Osteocyte (in vitro differentiated cells): ENCODE results near the gene RASAL1. TPM values are rescaled to one million over a fixed set of nuclear protein-coding genes. Genes with fewer than 3 reads are reported as not detected.

Experiments
- DNase-seq: peaks from one replicate; pipeline ENCODE4 v3.0.0; 2021; ENCODE audit warnings: mixed read lengths; ENCODE audit not compliant: unreplicated experiment; ENCODE audit errors: extremely low spot score
- H3K27ac Mint-ChIP-seq: one replicate; pipeline ENCODE4 v1.8.0; 2021; ENCODE audit warnings: mild to moderate bottlenecking, mixed read lengths; ENCODE audit not compliant: unreplicated experiment
- H3K27me3 Mint-ChIP-seq: one replicate; pipeline ENCODE4 v1.8.0; 2021; ENCODE audit warnings: mixed read lengths; ENCODE audit not compliant: unreplicated experiment
- H3K36me3 Mint-ChIP-seq: one replicate; pipeline ENCODE4 v1.8.0; 2021; ENCODE audit warnings: mixed read lengths; ENCODE audit not compliant: unreplicated experiment
- H3K4me1 Mint-ChIP-seq: one replicate; pipeline ENCODE4 v1.8.0; 2021; ENCODE audit warnings: mixed read lengths; ENCODE audit not compliant: unreplicated experiment
- H3K4me3 Mint-ChIP-seq: one replicate; pipeline ENCODE4 v1.8.0; 2021; ENCODE audit warnings: mild to moderate bottlenecking, moderate library complexity, mixed read lengths; ENCODE audit not compliant: unreplicated experiment
- H3K9me3 Mint-ChIP-seq: one replicate; pipeline ENCODE4 v1.8.0; 2021; ENCODE audit warnings: mixed read lengths; ENCODE audit not compliant: unreplicated experiment
- total RNA-seq: library from RNA; stranded (reverse); gene quantifications from 2 replicates; pipeline ENCODE4 v1.2.1, GENCODE V29; 2021
- TF ChIP-seq, protein P1 (sequence below): fragments of 200-600 bp; sonication (generic); IDR thresholded peaks from 2 replicates; pipeline ENCODE4 v1.5.0; 2021; ENCODE audit warnings: antibody characterized with exemption, mild to moderate bottlenecking, moderate library complexity

RASAL1 gene
- total RNA-seq, 1 donor from 2014 or later: not detected

DNA sequence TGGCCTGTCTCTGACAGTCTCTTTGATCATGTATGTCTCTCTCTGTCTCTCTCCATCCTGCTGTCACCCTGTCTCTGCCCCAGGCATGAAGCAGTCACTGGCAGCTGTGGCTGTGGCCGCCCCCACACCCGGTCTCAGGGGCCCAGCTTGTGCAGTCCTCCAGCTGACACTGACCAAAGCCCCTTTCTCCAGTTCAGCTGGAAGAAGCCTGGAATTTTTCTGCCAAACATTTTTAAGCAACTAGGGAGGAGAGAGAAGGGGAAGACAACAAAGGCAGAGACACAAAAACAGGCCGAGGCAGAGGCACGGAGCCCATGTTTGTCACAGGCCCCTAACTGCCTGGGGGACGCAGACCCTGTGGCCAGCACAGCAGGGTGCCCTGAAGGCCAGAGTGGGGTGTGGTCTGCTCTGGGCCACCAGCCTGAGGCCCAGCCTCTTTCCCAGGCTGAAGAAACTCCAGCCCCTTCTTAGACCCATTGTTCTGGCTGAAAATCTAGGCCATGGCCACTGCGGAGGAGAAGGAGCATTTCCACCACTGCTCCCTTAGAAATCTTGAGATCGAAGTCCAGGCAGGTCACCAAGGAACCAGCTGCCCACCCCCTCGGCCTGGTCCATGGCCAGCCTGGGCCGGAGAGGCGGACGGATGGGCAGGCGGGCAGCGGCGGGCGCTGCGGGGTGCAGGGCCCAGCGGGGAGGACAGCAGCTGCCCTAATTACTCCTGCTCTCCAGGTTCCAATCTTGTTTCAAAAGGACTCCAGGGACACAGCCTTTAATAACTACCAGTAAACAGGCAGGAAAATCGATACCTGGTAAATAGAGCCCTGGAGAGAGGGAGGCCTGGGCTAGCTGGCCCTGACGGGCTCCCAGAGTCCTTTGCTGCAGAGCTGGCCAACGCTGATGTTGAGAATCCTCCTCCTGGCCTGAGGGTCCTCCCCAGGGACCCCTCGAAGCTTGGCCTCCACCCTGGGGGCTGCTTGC lies 64.1 kb downstream of the RASAL1 start:
- H3K4me3 Mint-ChIP-seq: no peak overlapping the region

DNA sequence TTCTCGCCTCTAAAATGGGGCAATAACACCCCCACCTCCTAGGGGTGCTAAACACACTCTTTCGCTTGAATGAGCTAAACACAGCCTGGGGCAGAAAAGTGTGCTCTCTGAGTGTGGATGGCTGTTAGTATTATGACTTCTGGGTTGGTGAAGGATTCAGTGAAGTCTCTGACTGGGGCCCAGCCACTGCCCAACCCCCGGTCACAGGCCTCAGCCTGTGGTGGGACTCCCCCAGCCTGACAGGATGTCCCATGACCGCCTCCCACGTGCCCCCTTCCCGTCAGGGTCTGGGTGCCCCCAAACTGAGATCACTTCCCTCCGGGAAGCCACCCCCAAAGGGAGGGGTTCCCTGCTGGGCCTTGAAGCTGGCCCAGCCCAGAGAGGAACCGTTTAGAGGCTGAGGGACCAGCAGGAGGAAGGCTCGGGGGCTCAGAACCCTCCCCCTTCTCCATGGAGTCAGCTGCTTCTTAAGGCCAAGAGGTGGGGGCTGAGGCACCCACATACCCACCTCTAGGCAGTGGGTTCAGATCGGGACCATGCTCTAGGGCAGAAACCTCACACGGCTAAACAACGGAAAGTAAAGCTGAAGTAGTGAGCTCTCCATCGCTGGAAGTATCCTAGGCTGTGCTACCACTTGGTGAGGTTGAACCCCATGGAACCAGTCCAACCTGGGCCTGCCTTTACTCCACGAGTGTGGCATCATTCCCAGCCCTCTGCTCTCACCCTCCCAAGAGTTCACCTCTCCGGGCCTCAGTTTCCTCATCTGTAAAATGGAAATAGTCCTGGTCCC lies 65.2 kb downstream of the RASAL1 start:
- no peaks in the 10 kb centered on the region for H3K36me3 Mint-ChIP-seq
- TF ChIP-seq, protein P1, sequence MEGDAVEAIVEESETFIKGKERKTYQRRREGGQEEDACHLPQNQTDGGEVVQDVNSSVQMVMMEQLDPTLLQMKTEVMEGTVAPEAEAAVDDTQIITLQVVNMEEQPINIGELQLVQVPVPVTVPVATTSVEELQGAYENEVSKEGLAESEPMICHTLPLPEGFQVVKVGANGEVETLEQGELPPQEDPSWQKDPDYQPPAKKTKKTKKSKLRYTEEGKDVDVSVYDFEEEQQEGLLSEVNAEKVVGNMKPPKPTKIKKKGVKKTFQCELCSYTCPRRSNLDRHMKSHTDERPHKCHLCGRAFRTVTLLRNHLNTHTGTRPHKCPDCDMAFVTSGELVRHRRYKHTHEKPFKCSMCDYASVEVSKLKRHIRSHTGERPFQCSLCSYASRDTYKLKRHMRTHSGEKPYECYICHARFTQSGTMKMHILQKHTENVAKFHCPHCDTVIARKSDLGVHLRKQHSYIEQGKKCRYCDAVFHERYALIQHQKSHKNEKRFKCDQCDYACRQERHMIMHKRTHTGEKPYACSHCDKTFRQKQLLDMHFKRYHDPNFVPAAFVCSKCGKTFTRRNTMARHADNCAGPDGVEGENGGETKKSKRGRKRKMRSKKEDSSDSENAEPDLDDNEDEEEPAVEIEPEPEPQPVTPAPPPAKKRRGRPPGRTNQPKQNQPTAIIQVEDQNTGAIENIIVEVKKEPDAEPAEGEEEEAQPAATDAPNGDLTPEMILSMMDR: no peak
- H3K4me3 Mint-ChIP-seq: no peak overlapping the region
- H3K9me3 Mint-ChIP-seq: no peaks in the 10 kb centered on the region
- no peak for DNase-seq
- H3K27me3 Mint-ChIP-seq: peaks cover 18% of the 10 kb centered on the region
- H3K4me1 Mint-ChIP-seq: peaks cover 1% of the 10 kb centered on the region
- no peak overlapping the region for H3K27ac Mint-ChIP-seq

More for the DNA sequence above, 64.1 kb downstream of the RASAL1 start:
- DNase-seq: no peak
- H3K36me3 Mint-ChIP-seq: no peaks in the 10 kb centered on the region
- peaks cover 1% of the 10 kb centered on the region for H3K4me1 Mint-ChIP-seq
- H3K9me3 Mint-ChIP-seq: no peaks in the 10 kb centered on the region
- TF ChIP-seq, protein P1: no peak
- H3K27ac Mint-ChIP-seq: no peak overlapping the region
- peaks cover 24% of the 10 kb centered on the region for H3K27me3 Mint-ChIP-seq

DNA sequence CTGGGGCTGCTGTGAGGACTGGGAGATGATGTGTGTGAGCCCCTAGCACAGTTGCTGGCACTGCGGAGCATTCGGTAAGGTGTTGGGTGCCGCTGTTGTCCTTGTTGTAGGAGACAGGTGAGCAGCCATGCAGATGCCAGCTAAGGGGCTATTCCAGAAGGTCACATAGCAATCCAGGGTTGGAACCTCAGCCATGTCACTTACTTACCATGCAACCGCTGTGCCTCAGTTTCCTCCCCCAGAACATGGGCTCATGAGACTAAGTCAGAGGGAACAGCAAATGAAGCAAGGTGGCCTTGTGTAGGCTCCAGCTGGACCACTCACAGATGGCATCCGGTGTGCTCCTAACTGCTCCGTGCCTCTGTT lies 65.8 kb downstream of the RASAL1 start:
- Mint-ChIP-seq H3K4me1 (peaks cover 1% of the 10 kb centered on the region), H3K9me3 (no peaks in the 10 kb centered on the region), H3K36me3 (no peaks in the 10 kb centered on the region), H3K4me3 (no peak overlapping the region), H3K27ac (no peak overlapping the region), H3K27me3 (peaks cover 16% of the 10 kb centered on the region)
- no peak for DNase-seq
- TF ChIP-seq, protein P1: no peak

DNA sequence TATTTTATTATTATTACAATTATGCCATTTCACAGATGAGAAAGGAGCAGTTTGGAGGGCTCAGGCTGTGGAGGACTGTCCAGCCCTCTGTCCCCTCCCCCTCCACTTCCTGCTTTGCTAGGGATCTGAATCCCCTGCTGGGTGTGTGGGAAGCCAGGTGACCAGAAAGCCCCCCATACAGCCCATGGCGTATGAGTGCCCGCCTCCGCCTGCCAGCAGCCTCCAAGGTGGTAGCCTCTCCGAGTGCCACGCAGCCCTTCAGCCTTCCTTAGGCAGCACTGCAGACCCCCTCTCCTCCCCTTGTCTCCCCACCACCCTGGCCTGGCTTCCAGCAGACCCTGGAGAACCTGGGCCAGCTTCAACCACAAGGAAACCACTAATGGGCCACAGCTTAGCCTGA lies 66.4 kb downstream of the RASAL1 start:
- H3K4me1 Mint-ChIP-seq: peaks cover 1% of the 10 kb centered on the region
- no peak overlapping the region for H3K27ac Mint-ChIP-seq
- TF ChIP-seq, protein P1: no peak
- no peak for DNase-seq
- H3K9me3 Mint-ChIP-seq: no peaks in the 10 kb centered on the region
- H3K27me3 Mint-ChIP-seq: peaks cover 16% of the 10 kb centered on the region
- no peak overlapping the region for H3K4me3 Mint-ChIP-seq
- H3K36me3 Mint-ChIP-seq: no peaks in the 10 kb centered on the region
